Measurements from ENCODE around the gene TH.
"Not testable (repeated sequence)": the region's sequence is repeated elsewhere in the genome, so short reads cannot be mapped to it uniquely, and the experiment has no call there.

Gene TH

GRCh38 chr11:2129699-2130366, 41.8 kb downstream of the TH start:
- no peak for DNase-seq (ENCODE audit: low read depth, low spot score)

GRCh38 chr11:2129308-2129698, 42.3 kb downstream of the TH start:
- no peak for DNase-seq (ENCODE audit: low read depth, low spot score)

- no peak for DNase-seq (ENCODE audit: low read depth, low spot score)
Measured at GRCh38 chr11:2128511-2129307, 42.9 kb downstream of the TH start.

- DNase-seq (ENCODE audit: low read depth, low spot score): no peak
Measured at GRCh38 chr11:2128130-2128510, 43.5 kb downstream of the TH start.

- no peak for DNase-seq (ENCODE audit: low read depth, low spot score)
Measured at GRCh38 chr11:2127482-2128129, 44.0 kb downstream of the TH start.

GRCh38 chr11:2126520-2127085, 45.0 kb downstream of the TH start:
- no peak for DNase-seq (ENCODE audit: low read depth, low spot score)

GRCh38 chr11:2124736-2125484, 46.7 kb downstream of the TH start:
- DNase-seq (ENCODE audit: low read depth, low spot score): not testable (repeated sequence)

GRCh38 chr11:2123628-2123960, 48.0 kb downstream of the TH start:
- no peak for DNase-seq (ENCODE audit: low read depth, low spot score)

GRCh38 chr11:2122907-2123627, 48.5 kb downstream of the TH start:
- DNase-seq (ENCODE audit: low read depth, low spot score): no peak

- DNase-seq (ENCODE audit: low read depth, low spot score): no peak
Measured at GRCh38 chr11:2122222-2122906, 49.3 kb downstream of the TH start.

GRCh38 chr11:2121227-2122130, 50.1 kb downstream of the TH start:
- no peak for DNase-seq (ENCODE audit: low read depth, low spot score)

GRCh38 chr11:2120359-2121100, 51.1 kb downstream of the TH start:
- DNase-seq (ENCODE audit: low read depth, low spot score): no peak

- no peak for DNase-seq (ENCODE audit: low read depth, low spot score)
Measured at GRCh38 chr11:2118677-2119076, 52.9 kb downstream of the TH start.

GRCh38 chr11:2116680-2117079, 54.9 kb downstream of the TH start:
- DNase-seq (ENCODE audit: low read depth, low spot score): no peak

GRCh38 chr11:2115308-2115707, 56.3 kb downstream of the TH start:
- no peak for DNase-seq (ENCODE audit: low read depth, low spot score)

- DNase-seq (ENCODE audit: low read depth, low spot score): no peak
Measured at GRCh38 chr11:2114430-2115241, 57.0 kb downstream of the TH start.

Data from iPS DF 19.7 (cell line).